GM06990 (cell line): ENCODE data around the gene PNKP.

ENCODE experiments used
- DNase-seq: peaks from one replicate; pipeline ENCODE4 v3.0.0-alpha.2; 2011; ENCODE audit not compliant: insufficient read length; ENCODE audit errors: extremely low read depth
- H3K27me3 ChIP-seq: replicated peaks from 2 replicates; pipeline ENCODE4 v1.6.0; 2011; ENCODE audit warnings: low read length; ENCODE audit not compliant: control insufficient read depth, insufficient read depth
- H3K36me3 ChIP-seq: 2 replicates; pipeline ENCODE4 v1.5.1; 2011; ENCODE audit warnings: low read length; ENCODE audit not compliant: control insufficient read depth, insufficient read depth
- H3K4me3 ChIP-seq: replicated peaks from 2 replicates; pipeline ENCODE4 v1.5.1; 2011; ENCODE audit warnings: low read depth, mild to moderate bottlenecking, control low read depth, low read length
- CTCF ChIP-seq: IDR thresholded peaks from 2 replicates; pipeline ENCODE4 v1.5.1; 2011; ENCODE audit warnings: low read length, control low read depth, mild to moderate bottlenecking, inconsistent platforms; ENCODE audit not compliant: insufficient read depth, poor library complexity, severe bottlenecking

PNKP gene

GRCh38 chr19:49896863-49897621, 29.7 kb upstream of the PNKP start, which contains the start of gene IL4I1:
Gene IL4I1 (minus strand): TSS chr19:49896887. CDS start chr19:49896160, 727 bp downstream.
- no peaks in the 10 kb centered on the region for H3K27me3 ChIP-seq
- peak; percentile 86 for DNase-seq
- peaks cover 9% of the 10 kb centered on the region for H3K36me3 ChIP-seq
- TF ChIP-seq CTCF, result no peak
- peak within 1 kb of the TSS; percentile 80 for H3K4me3 ChIP-seq

- TF ChIP-seq CTCF, result peak; percentile 4
- DNase-seq, result no peak
- H3K36me3 ChIP-seq, result peaks cover 15% of the 10 kb centered on the region
- no peaks in the 10 kb centered on the region for H3K27me3 ChIP-seq
- H3K4me3 ChIP-seq, result peak overlapping the region; percentile 80
These were observed 28.4 kb upstream of the PNKP start for GRCh38 chr19:49895566-49896297.

GRCh38 chr19:49894879-49895565, 27.6 kb upstream of the PNKP start:
- H3K27me3 ChIP-seq, result no peaks in the 10 kb centered on the region
- peaks cover 19% of the 10 kb centered on the region for H3K36me3 ChIP-seq
- peak overlapping the region; percentile 80 for H3K4me3 ChIP-seq
- DNase-seq, result no peak
- TF ChIP-seq CTCF, result no peak

- no peak for DNase-seq
- no peaks in the 10 kb centered on the region for H3K27me3 ChIP-seq
- H3K36me3 ChIP-seq, result peaks cover 27% of the 10 kb centered on the region
These were observed 26.8 kb upstream of the PNKP start for GRCh38 chr19:49894011-49894664.

GRCh38 chr19:49892716-49893115, 25.3 kb upstream of the PNKP start:
- no peak for DNase-seq
- no peaks in the 10 kb centered on the region for H3K27me3 ChIP-seq
- H3K36me3 ChIP-seq, result peaks cover 29% of the 10 kb centered on the region
- TF ChIP-seq CTCF, result no peak
- H3K4me3 ChIP-seq, result peak overlapping the region; percentile 49

More at GRCh38 chr19:49894011-49894664, 26.8 kb upstream of the PNKP start:
- no peak for TF ChIP-seq CTCF
- H3K4me3 ChIP-seq, result peak overlapping the region; percentile 80
